Measurements from ENCODE around the gene CLEC18A.

CLEC18A gene

GRCh38 chr16:69935278-69935711, 15.8 kb upstream of the CLEC18A start:
- peaks cover 35% of the 10 kb centered on the region for H3K36me3 ChIP-seq (ENCODE audit: insufficient read depth, low read length)

GRCh38 chr16:69935740-69936139, 15.4 kb upstream of the CLEC18A start:
- Histone ChIP-seq H3K79me2 (ENCODE audit: insufficient read depth, low read length) (no peaks in the 10 kb centered on the region), H3K4me1 (ENCODE audit: insufficient read depth, low read length, severe bottlenecking) (no peaks in the 10 kb centered on the region), H3K4me2 (ENCODE audit: low read length) (no peak overlapping the region), H3K27me3 (ENCODE audit: insufficient read depth, low read length) (no peaks in the 10 kb centered on the region), H3K9ac (ENCODE audit: low read length) (no peak overlapping the region), H3F3A (ENCODE audit: insufficient read depth, low read length) (no peaks in the 10 kb centered on the region), H3K4me3 (ENCODE audit: low read depth, low read length, poor library complexity, severe bottlenecking) (no peak overlapping the region), H3K9me2 (ENCODE audit: low read depth, low read length) (no peaks in the 10 kb centered on the region), H4K20me1 (ENCODE audit: insufficient read depth, low read length) (no peaks in the 10 kb centered on the region), H3K9me3 (ENCODE audit: low read length) (no peaks in the 10 kb centered on the region), H2AFZ (ENCODE audit: low read length) (no peak overlapping the region), H3K36me3 (ENCODE audit: insufficient read depth, low read length) (peaks cover 33% of the 10 kb centered on the region), H3K27ac (ENCODE audit: low read depth, low read length, poor library complexity, severe bottlenecking) (no peak overlapping the region)
- TF ChIP-seq CTCF (IDR thresholded peaks at IDR 0.05; ENCODE audit: low read length) (no peak), EZH2 (IDR thresholded peaks at IDR 0.05; ENCODE audit: borderline replicate concordance, low read length) (no peak)

More at GRCh38 chr16:69935278-69935711, 15.8 kb upstream of the CLEC18A start:
- H3K9me2 ChIP-seq (ENCODE audit: low read depth, low read length) = no peaks in the 10 kb centered on the region
- H3F3A ChIP-seq (ENCODE audit: insufficient read depth, low read length) = no peaks in the 10 kb centered on the region
- TF ChIP-seq CTCF (IDR thresholded peaks at IDR 0.05; ENCODE audit: low read length) (no peak), EZH2 (IDR thresholded peaks at IDR 0.05; ENCODE audit: borderline replicate concordance, low read length) (no peak)
- no peaks in the 10 kb centered on the region for H3K4me1 ChIP-seq (ENCODE audit: insufficient read depth, low read length, severe bottlenecking)
- no peaks in the 10 kb centered on the region for H3K27me3 ChIP-seq (ENCODE audit: insufficient read depth, low read length)
- no peaks in the 10 kb centered on the region for H3K9me3 ChIP-seq (ENCODE audit: low read length)
- no peak overlapping the region for H3K9ac ChIP-seq (ENCODE audit: low read length)
- no peaks in the 10 kb centered on the region for H3K79me2 ChIP-seq (ENCODE audit: insufficient read depth, low read length)
- no peak overlapping the region for H2AFZ ChIP-seq (ENCODE audit: low read length)
- H3K4me3 ChIP-seq (ENCODE audit: low read depth, low read length, poor library complexity, severe bottlenecking) = no peak overlapping the region
- no peaks in the 10 kb centered on the region for H4K20me1 ChIP-seq (ENCODE audit: insufficient read depth, low read length)
- H3K27ac ChIP-seq (ENCODE audit: low read depth, low read length, poor library complexity, severe bottlenecking) = no peak overlapping the region
- H3K4me2 ChIP-seq (ENCODE audit: low read length) = no peak overlapping the region

GRCh38 chr16:69936252-69936651, 14.9 kb upstream of the CLEC18A start:
- no peak overlapping the region for H3K9ac ChIP-seq (ENCODE audit: low read length)
- no peaks in the 10 kb centered on the region for H3K27me3 ChIP-seq (ENCODE audit: insufficient read depth, low read length)
- H3K4me3 ChIP-seq (ENCODE audit: low read depth, low read length, poor library complexity, severe bottlenecking) = no peak overlapping the region
- H4K20me1 ChIP-seq (ENCODE audit: insufficient read depth, low read length) = no peaks in the 10 kb centered on the region
- H3K9me3 ChIP-seq (ENCODE audit: low read length) = no peaks in the 10 kb centered on the region
- H3K9me2 ChIP-seq (ENCODE audit: low read depth, low read length) = no peaks in the 10 kb centered on the region
- no peak overlapping the region for H3K4me2 ChIP-seq (ENCODE audit: low read length)
- no peaks in the 10 kb centered on the region for H3K4me1 ChIP-seq (ENCODE audit: insufficient read depth, low read length, severe bottlenecking)
- TF ChIP-seq CTCF (IDR thresholded peaks at IDR 0.05; ENCODE audit: low read length) = no peak
- no peak for TF ChIP-seq EZH2 (IDR thresholded peaks at IDR 0.05; ENCODE audit: borderline replicate concordance, low read length)
- no peak overlapping the region for H2AFZ ChIP-seq (ENCODE audit: low read length)
- no peaks in the 10 kb centered on the region for H3F3A ChIP-seq (ENCODE audit: insufficient read depth, low read length)
- H3K79me2 ChIP-seq (ENCODE audit: insufficient read depth, low read length) = no peaks in the 10 kb centered on the region
- H3K36me3 ChIP-seq (ENCODE audit: insufficient read depth, low read length) = peaks cover 28% of the 10 kb centered on the region
- H3K27ac ChIP-seq (ENCODE audit: low read depth, low read length, poor library complexity, severe bottlenecking) = no peak overlapping the region
